Neutrophil (primary cell): Measurements from ENCODE around the gene FOXA1.

ENCODE experiments used
- H3K27ac ChIP-seq: fragments of 200-600 bp; sonication (generic); 2 replicates; pipeline ENCODE4 v1.5.1; 2016; ENCODE audit warnings: mild to moderate bottlenecking, moderate library complexity
- H3K27me3 ChIP-seq: fragments of 200-600 bp; sonication (generic); 2 replicates; pipeline ENCODE4 v1.6.0; 2016; ENCODE audit warnings: mild to moderate bottlenecking
- H3K36me3 ChIP-seq: fragments of 200-600 bp; sonication (generic); 2 replicates; pipeline ENCODE4 v1.5.1; 2017
- H3K4me1 ChIP-seq, 2 experiments: fragments of 200-600 bp in 1 of 2; sonication (generic) in 1 of 2; 1 replicate in 1 of 2; 2 replicates in 1 of 2; pipeline versions ENCODE4 v1.5.1 to v1.6.1; 2013 to 2016; ENCODE audit warnings: low read depth in 1 of 2, low read length in 1 of 2, mild to moderate bottlenecking in 1 of 2, moderate library complexity in 1 of 2; ENCODE audit not compliant: control insufficient read depth in 1 of 2, insufficient read depth in 1 of 2
- H3K4me3 ChIP-seq, 2 experiments: fragments of 200-600 bp in 1 of 2; sonication (generic) in 1 of 2; 1 replicate in 1 of 2; 2 replicates in 1 of 2; pipeline ENCODE4 v1.5.1; 2013 to 2016; ENCODE audit warnings: low read depth in 1 of 2, low read length in 1 of 2, mild to moderate bottlenecking in 1 of 2, moderate library complexity in 1 of 2
- H3K9me3 ChIP-seq: fragments of 200-600 bp; sonication (generic); 2 replicates; pipeline ENCODE4 v1.5.1; 2016
- TF ChIP-seq, protein P1 (sequence below): fragments of 200-600 bp; sonication (generic); IDR thresholded peaks from 2 replicates; pipeline ENCODE4 v1.5.1; 2016; ENCODE audit warnings: antibody characterized with exemption

FOXA1 gene

GRCh38 chr14:37593511-37594237 is 1.4 kb downstream of the FOXA1 start:
- no peak overlapping the region for H3K27ac ChIP-seq
- H3K9me3 ChIP-seq, result peaks cover 7% of the 10 kb centered on the region
- peaks cover 0 to 10% of the 10 kb centered on the region in 2 experiments for H3K4me1 ChIP-seq
- peaks cover 100% of the 10 kb centered on the region for H3K27me3 ChIP-seq
- H3K36me3 ChIP-seq, result no peaks in the 10 kb centered on the region
- TF ChIP-seq, protein P1, sequence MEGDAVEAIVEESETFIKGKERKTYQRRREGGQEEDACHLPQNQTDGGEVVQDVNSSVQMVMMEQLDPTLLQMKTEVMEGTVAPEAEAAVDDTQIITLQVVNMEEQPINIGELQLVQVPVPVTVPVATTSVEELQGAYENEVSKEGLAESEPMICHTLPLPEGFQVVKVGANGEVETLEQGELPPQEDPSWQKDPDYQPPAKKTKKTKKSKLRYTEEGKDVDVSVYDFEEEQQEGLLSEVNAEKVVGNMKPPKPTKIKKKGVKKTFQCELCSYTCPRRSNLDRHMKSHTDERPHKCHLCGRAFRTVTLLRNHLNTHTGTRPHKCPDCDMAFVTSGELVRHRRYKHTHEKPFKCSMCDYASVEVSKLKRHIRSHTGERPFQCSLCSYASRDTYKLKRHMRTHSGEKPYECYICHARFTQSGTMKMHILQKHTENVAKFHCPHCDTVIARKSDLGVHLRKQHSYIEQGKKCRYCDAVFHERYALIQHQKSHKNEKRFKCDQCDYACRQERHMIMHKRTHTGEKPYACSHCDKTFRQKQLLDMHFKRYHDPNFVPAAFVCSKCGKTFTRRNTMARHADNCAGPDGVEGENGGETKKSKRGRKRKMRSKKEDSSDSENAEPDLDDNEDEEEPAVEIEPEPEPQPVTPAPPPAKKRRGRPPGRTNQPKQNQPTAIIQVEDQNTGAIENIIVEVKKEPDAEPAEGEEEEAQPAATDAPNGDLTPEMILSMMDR, result no peak
- H3K4me3 ChIP-seq, result no peak overlapping the region

GRCh38 chr14:37592482-37593408 is 2.3 kb downstream of the FOXA1 start:
- peaks cover 7% of the 10 kb centered on the region for H3K9me3 ChIP-seq
- H3K27me3 ChIP-seq, result peaks cover 100% of the 10 kb centered on the region
- H3K4me1 ChIP-seq, result peaks cover 0 to 10% of the 10 kb centered on the region in 2 experiments
- H3K36me3 ChIP-seq, result no peaks in the 10 kb centered on the region
- H3K4me3 ChIP-seq, result no peak overlapping the region
- TF ChIP-seq, protein P1, result no peak
- no peak overlapping the region for H3K27ac ChIP-seq

DNA sequence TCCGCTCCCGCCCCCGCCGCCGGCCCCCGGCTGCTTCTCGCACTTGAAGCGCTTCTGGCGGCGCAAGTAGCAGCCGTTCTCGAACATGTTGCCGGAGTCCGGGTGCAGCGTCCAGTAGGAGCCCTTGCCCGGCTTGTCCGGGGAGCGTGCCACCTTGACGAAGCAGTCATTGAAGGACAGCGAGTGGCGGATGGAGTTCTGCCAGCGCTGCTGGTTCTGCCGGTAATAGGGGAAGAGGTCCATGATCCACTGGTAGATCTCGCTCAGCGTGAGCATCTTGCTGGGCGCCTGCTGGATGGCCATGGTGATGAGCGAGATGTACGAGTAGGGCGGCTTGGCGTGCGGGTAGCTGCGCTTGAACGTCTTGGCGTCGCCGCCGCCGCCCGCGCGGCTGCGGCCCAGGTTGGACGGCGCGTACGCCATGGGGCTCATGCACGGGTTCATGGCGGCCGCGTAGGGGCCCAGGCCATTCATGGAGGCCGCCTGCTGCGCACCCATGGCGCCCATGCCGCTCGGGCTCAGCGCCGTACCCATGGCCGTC is 3.0 kb downstream of the FOXA1 start:
- TF ChIP-seq, protein P1, result no peak
- H3K4me1 ChIP-seq, result peaks cover 0 to 10% of the 10 kb centered on the region in 2 experiments
- peaks cover 100% of the 10 kb centered on the region for H3K27me3 ChIP-seq
- no peak overlapping the region for H3K27ac ChIP-seq
- peaks cover 7% of the 10 kb centered on the region for H3K9me3 ChIP-seq
- no peaks in the 10 kb centered on the region for H3K36me3 ChIP-seq
- no peak overlapping the region for H3K4me3 ChIP-seq

GRCh38 chr14:37591311-37591940 is 3.6 kb downstream of the FOXA1 start:
- TF ChIP-seq, protein P1, result no peak
- Histone ChIP-seq H3K9me3 (peaks cover 7% of the 10 kb centered on the region), H3K27ac (no peak overlapping the region), H3K36me3 (no peaks in the 10 kb centered on the region), H3K4me1 (peaks cover 0 to 10% of the 10 kb centered on the region in 2 experiments), H3K27me3 (peaks cover 100% of the 10 kb centered on the region), H3K4me3 (no peak overlapping the region)

GRCh38 chr14:37590428-37591139 is 4.5 kb downstream of the FOXA1 start:
- no peak overlapping the region for H3K27ac ChIP-seq
- TF ChIP-seq, protein P1, result no peak
- H3K4me3 ChIP-seq, result no peak overlapping the region
- H3K36me3 ChIP-seq, result no peaks in the 10 kb centered on the region
- peaks cover 100% of the 10 kb centered on the region for H3K27me3 ChIP-seq
- H3K9me3 ChIP-seq, result peaks cover 7% of the 10 kb centered on the region
- H3K4me1 ChIP-seq, result peaks cover 0 to 4% of the 10 kb centered on the region in 2 experiments
